Esophagus (tissue), 2 donors: ENCODE measurements around the gene ABCF3. TPM values are rescaled to one million over a fixed set of nuclear protein-coding genes. Genes with fewer than 3 reads are reported as not detected.

Source experiments
- H3K27ac ChIP-seq, 2 donors: one replicate each; pipeline ENCODE4 v1.5.1; 2013; ENCODE audit warnings: low read depth in 2 of 2, mild to moderate bottlenecking in 2 of 2, inconsistent platforms in 1 of 2, low read length in 1 of 2, moderate library complexity in 1 of 2
- H3K27me3 ChIP-seq, 2 donors: one replicate each; pipeline ENCODE4 v1.6.1; 2013; ENCODE audit warnings: low read length in 2 of 2, control low read depth in 1 of 2, mild to moderate bottlenecking in 1 of 2; ENCODE audit not compliant: insufficient read depth in 2 of 2, control insufficient read depth in 1 of 2
- H3K36me3 ChIP-seq, 2 donors: one replicate each; pipeline ENCODE4 v1.6.1; 2013; ENCODE audit warnings: low read length in 1 of 2; ENCODE audit not compliant: control insufficient read depth in 2 of 2, insufficient read depth in 2 of 2
- H3K4me1 ChIP-seq, 2 donors: one replicate each; pipeline ENCODE4 v1.6.1; 2013; ENCODE audit warnings: low read length in 1 of 2; ENCODE audit not compliant: control insufficient read depth in 2 of 2, insufficient read depth in 2 of 2
- H3K4me3 ChIP-seq, 2 donors: one replicate each; pipeline ENCODE4 v1.5.1; 2013; ENCODE audit warnings: low read length in 2 of 2, mild to moderate bottlenecking in 2 of 2, low read depth in 1 of 2, moderate library complexity in 1 of 2
- H3K9me3 ChIP-seq, 2 donors: one replicate each; pipeline ENCODE4 v1.6.1; 2013; ENCODE audit warnings: mild to moderate bottlenecking in 2 of 2, low read depth in 1 of 2, low read length in 1 of 2, moderate library complexity in 1 of 2; ENCODE audit not compliant: control insufficient read depth in 2 of 2, insufficient read depth in 1 of 2
- WGBS, 2 donors: extraction: QIAGEN DNeasy Blood & Tissue Kit; methylation state at CpG; one replicate each; pipeline ENCODE4 v1.1.7; 2013; 5-methylcytosine and 5-hydroxymethylcytosine counted together
- polyA plus RNA-seq, 2 donors: library from polyadenylated mRNA; stranded (reverse); fragments of 200-250 nt; gene quantifications; one replicate each; pipeline ENCODE4 v1.2.3, GENCODE V29; 2013
- donor health status: healthy with polysubstance abuse.
- donor health status: Bipolar disorder and iron deficiency.

Gene ABCF3
- polyA plus RNA-seq, 2 donors, result 42.3 to 42.4 TPM

- H3K27me3 ChIP-seq, result peaks cover 0 to 8% of the 10 kb centered on the region in 2 donors
- WGBS, 2 donors, result 82 to 88% methylated on average over 4 of the region's 4 CpGs
- H3K9me3 ChIP-seq, result no peaks in the 10 kb centered on the region
Observed at GRCh38 chr3:184235381-184236032, 49.5 kb downstream of the ABCF3 start.

GRCh38 chr3:184236033-184236410, 50.0 kb downstream of the ABCF3 start:
- Histone ChIP-seq H3K27ac (no peak overlapping the region), H3K9me3 (no peaks in the 10 kb centered on the region), H3K27me3 (peaks cover 0 to 3% of the 10 kb centered on the region in 2 donors), H3K4me1 (peaks cover 0 to 6% of the 10 kb centered on the region in 2 donors), H3K36me3 (no peaks in the 10 kb centered on the region), H3K4me3 (no peak overlapping the region)
- 74 to 76% methylated on average over 14 of the region's 14 CpGs for WGBS, 2 donors

More at GRCh38 chr3:184235381-184236032, 49.5 kb downstream of the ABCF3 start:
- no peaks in the 10 kb centered on the region for H3K36me3 ChIP-seq
- H3K27ac ChIP-seq, result no peak overlapping the region
- H3K4me3 ChIP-seq, result no peak overlapping the region
- H3K4me1 ChIP-seq, result peaks cover 0 to 10% of the 10 kb centered on the region in 2 donors

- Histone ChIP-seq H3K27me3 (no peaks in the 10 kb centered on the region), H3K27ac (no peak overlapping the region)
- 75 to 91% methylated on average over 3 of the region's 3 CpGs for WGBS, 2 donors
Observed at GRCh38 chr3:184236636-184237035, 50.6 kb downstream of the ABCF3 start.

GRCh38 chr3:184237211-184237610, 51.2 kb downstream of the ABCF3 start:
- H3K4me3 ChIP-seq, result no peak overlapping the region
- H3K36me3 ChIP-seq, result peaks cover 0 to 1% of the 10 kb centered on the region in 2 donors
- peaks cover 4 to 16% of the 10 kb centered on the region in 2 donors for H3K4me1 ChIP-seq
- H3K27ac ChIP-seq, result no peak overlapping the region
- 82 to 90% methylated on average over 7 of the region's 7 CpGs for WGBS, 2 donors
- H3K9me3 ChIP-seq, result no peaks in the 10 kb centered on the region
- no peaks in the 10 kb centered on the region for H3K27me3 ChIP-seq

More at GRCh38 chr3:184236636-184237035, 50.6 kb downstream of the ABCF3 start:
- Histone ChIP-seq H3K9me3 (no peaks in the 10 kb centered on the region), H3K4me3 (no peak overlapping the region), H3K4me1 (peaks cover 1 to 12% of the 10 kb centered on the region in 2 donors), H3K36me3 (no peaks in the 10 kb centered on the region)

- Histone ChIP-seq H3K36me3 (peaks cover 0 to 7% of the 10 kb centered on the region in 2 donors), H3K27me3 (no peaks in the 10 kb centered on the region), H3K4me3 (no peak overlapping the region), H3K4me1 (peaks cover 4 to 16% of the 10 kb centered on the region in 2 donors), H3K9me3 (no peaks in the 10 kb centered on the region), H3K27ac (no peak overlapping the region)
- WGBS, 2 donors, result 29 to 38% methylated on average over 1 of the region's 1 CpG
Observed at GRCh38 chr3:184237807-184238206, 51.8 kb downstream of the ABCF3 start.

- peaks cover 0 to 10% of the 10 kb centered on the region in 2 donors for H3K36me3 ChIP-seq
- H3K27ac ChIP-seq, result no peak overlapping the region
- H3K9me3 ChIP-seq, result no peaks in the 10 kb centered on the region
- H3K4me1 ChIP-seq, result peaks cover 4 to 16% of the 10 kb centered on the region in 2 donors
- no peak overlapping the region for H3K4me3 ChIP-seq
- 72 to 79% methylated on average over 13 of the region's 13 CpGs for WGBS, 2 donors
- no peaks in the 10 kb centered on the region for H3K27me3 ChIP-seq
Observed at GRCh38 chr3:184238246-184238818, 52.3 kb downstream of the ABCF3 start.

GRCh38 chr3:184239221-184239620, 53.2 kb downstream of the ABCF3 start:
- Histone ChIP-seq H3K9me3 (no peaks in the 10 kb centered on the region), H3K27me3 (no peaks in the 10 kb centered on the region), H3K4me1 (peaks cover 4 to 13% of the 10 kb centered on the region in 2 donors), H3K4me3 (no peak overlapping the region), H3K36me3 (peaks cover 4 to 17% of the 10 kb centered on the region in 2 donors), H3K27ac (no peak overlapping the region)
- WGBS, 2 donors, result 92 to 98% methylated on average over 8 of the region's 8 CpGs

- H3K4me3 ChIP-seq, result no peak overlapping the region
- H3K36me3 ChIP-seq, result peaks cover 5 to 19% of the 10 kb centered on the region in 2 donors
- H3K4me1 ChIP-seq, result peaks cover 4 to 10% of the 10 kb centered on the region in 2 donors
- H3K27me3 ChIP-seq, result no peaks in the 10 kb centered on the region
- H3K9me3 ChIP-seq, result no peaks in the 10 kb centered on the region
- no peak overlapping the region for H3K27ac ChIP-seq
- 82% methylated on average over 7 of the region's 7 CpGs for WGBS, 2 donors
Observed at GRCh38 chr3:184239708-184240107, 53.7 kb downstream of the ABCF3 start.

GRCh38 chr3:184240384-184241140, 54.6 kb downstream of the ABCF3 start:
- Histone ChIP-seq H3K4me1 (peaks cover 4 to 10% of the 10 kb centered on the region in 2 donors), H3K36me3 (peaks cover 9 to 28% of the 10 kb centered on the region in 2 donors), H3K27ac (no peak overlapping the region), H3K27me3 (no peaks in the 10 kb centered on the region), H3K9me3 (no peaks in the 10 kb centered on the region), H3K4me3 (no peak overlapping the region)
- WGBS, 2 donors, result 69 to 76% methylated on average over 4 of the region's 4 CpGs
